HepG2 (cell line): ENCODE data around the gene CIAO3. TPM values are rescaled to one million over a fixed set of nuclear protein-coding genes. Genes with fewer than 3 reads are reported as not detected.

ENCODE experiments used
- ATAC-seq: fragments of 200-7000 bp; cut with Tn5 transposase; 3 replicates; pipeline ENCODE4 v1.9.1; 2020; ENCODE audit warnings: mild to moderate bottlenecking, moderate library complexity
- BruUV-seq: library from RNA; stranded (reverse); fragments of 400-500 nt; replicated peaks from 2 replicates; lab custom pipeline; 2021; lab: Mats Ljungman, UMichigan
- CTCF ChIA-PET: fragments of 300-600 bp; formaldehyde crosslinking; extraction: SDS; loops from one replicate; lab custom pipeline; 2021; ENCODE audit warnings: low total read pairs, inconsistent platforms, low intra/inter-chr PET ratio; lab: Yijun Ruan, JAX
- POLR2A ChIA-PET: fragments of 350-600 bp; sonication (Branson Sonifier 250); formaldehyde crosslinking; loops from one replicate; lab custom pipeline; 2020; ENCODE audit warnings: antibody characterized with exemption, inconsistent platforms; lab: Yijun Ruan, JAX
- DNase-seq: peaks from one replicate; pipeline ENCODE4 v3.0.0-alpha.2; 2015; ENCODE audit warnings: low spot score
- FAIRE-seq: peaks from 3 replicates; lab custom pipeline; 2011; peaks lifted over from hg19 to GRCh38; lab: Jason Lieb, UNC
- H2AFZ ChIP-seq: one replicate; pipeline ENCODE4 v1.6.1; 2011; ENCODE audit warnings: low read length, inconsistent platforms
- H3K27ac ChIP-seq: fragments of 300-600 bp; 3 replicates; pipeline ENCODE4 v1.8.0; 2011; ENCODE audit warnings: mixed run types, mild to moderate bottlenecking, mixed read lengths, low read length, inconsistent platforms; ENCODE audit not compliant: insufficient read depth; ENCODE audit errors: extremely low read length
- H3K27me3 ChIP-seq, 2 experiments: fragments of 200-600 bp in 1 of 2; 2 replicates in 1 of 2; 3 replicates in 1 of 2; pipeline versions ENCODE4 v1.6.0 to v1.8.0; 2011; ENCODE audit warnings: low read length in 2 of 2, mild to moderate bottlenecking in 2 of 2, moderate library complexity in 2 of 2, inconsistent platforms in 1 of 2; ENCODE audit not compliant: insufficient read depth in 2 of 2, control insufficient read depth in 1 of 2
- H3K36me3 ChIP-seq, 2 experiments: fragments of 200-600 bp in 1 of 2; replicated peaks in 1 of 2; 2 replicates in 1 of 2; 3 replicates in 1 of 2; pipeline versions ENCODE4 v1.5.1 to v1.8.0; 2011; ENCODE audit warnings: low read length in 2 of 2, inconsistent platforms in 1 of 2; ENCODE audit not compliant: insufficient read depth in 2 of 2, control insufficient read depth in 1 of 2
- H3K4me1 ChIP-seq: 2 replicates; pipeline ENCODE4 v1.5.1; 2012; ENCODE audit warnings: low read length, inconsistent platforms; ENCODE audit not compliant: insufficient read depth
- H3K4me2 ChIP-seq: 2 replicates; pipeline ENCODE4 v1.6.0; 2011; ENCODE audit warnings: low read depth, low read length, inconsistent platforms
- H3K4me3 ChIP-seq, 3 experiments: fragments of 200-600 bp in 1 of 3; sonication (generic), shearing (Covaris generic) in 1 of 3; replicated peaks in 1 of 3; 2 replicates each; pipeline ENCODE4 v1.5.1; 2011 to 2016; ENCODE audit warnings: low read length in 3 of 3, inconsistent platforms in 2 of 3, low read depth in 2 of 3, mild to moderate bottlenecking in 2 of 3, control low read depth in 1 of 3, mixed read lengths in 1 of 3; ENCODE audit not compliant: insufficient read depth in 1 of 3
- H3K79me2 ChIP-seq: one replicate; pipeline ENCODE4 v1.6.1; 2011; ENCODE audit warnings: low read length, inconsistent platforms; ENCODE audit not compliant: insufficient read depth
- H3K9ac ChIP-seq: 2 replicates; pipeline ENCODE4 v1.6.0; 2011; ENCODE audit warnings: mild to moderate bottlenecking, low read depth, low read length, inconsistent platforms; ENCODE audit not compliant: insufficient read depth
- H3K9me3 ChIP-seq: 2 replicates; pipeline ENCODE4 v1.5.1; 2012; ENCODE audit warnings: mild to moderate bottlenecking, low read length
- H4K20me1 ChIP-seq: 2 replicates; pipeline ENCODE4 v1.6.0; 2011; ENCODE audit warnings: inconsistent platforms, mild to moderate bottlenecking, low read length, moderate library complexity; ENCODE audit not compliant: insufficient read depth
- GPBP1L1 ChIP-seq: sonication (generic); formaldehyde crosslinking; IDR thresholded peaks from 2 replicates; pipeline ENCODE4 v1.5.0; 2020; ENCODE audit warnings: mild to moderate bottlenecking, missing genetic modification reagents
- MATR3 ChIP-seq: sonication (generic); formaldehyde crosslinking; IDR thresholded peaks from 2 replicates; pipeline ENCODE4 v1.4.0; 2020; ENCODE audit warnings: missing genetic modification reagents
- MTA3 ChIP-seq: sonication (generic); formaldehyde crosslinking; IDR thresholded peaks from 2 replicates; pipeline ENCODE4 v1.4.0; 2020; ENCODE audit warnings: missing genetic modification reagents
- NR2C2 ChIP-seq: sonication (generic); formaldehyde crosslinking; IDR thresholded peaks from 2 replicates; pipeline ENCODE4 v1.4.0; 2020; ENCODE audit warnings: missing genetic modification reagents, mild to moderate bottlenecking, moderate library complexity, borderline replicate concordance
- NR2F6 ChIP-seq, 2 experiments: IDR thresholded peaks; 2 replicates each; pipeline ENCODE4 v1.6.1; 2016; ENCODE audit warnings: antibody characterized with exemption in 1 of 2, mild to moderate bottlenecking in 1 of 2
- SMC3 ChIP-seq: IDR thresholded peaks from 2 replicates; pipeline ENCODE4 v1.6.1; 2011; ENCODE audit warnings: low read length, improper control_type of control experiment
- SMYD3 ChIP-seq: sonication (generic); formaldehyde crosslinking; IDR thresholded peaks from 2 replicates; pipeline ENCODE4 v1.8.1; 2023; ENCODE audit warnings: mild to moderate bottlenecking, missing genetic modification reagents
- TCF7L2 ChIP-seq: IDR thresholded peaks from 2 replicates; pipeline ENCODE4 v1.6.1; 2011; ENCODE audit warnings: mild to moderate bottlenecking, low read depth, low read length, moderate library complexity
- TEAD3 ChIP-seq: optimal IDR thresholded peaks from 2 replicates; pipeline ENCODE3; 2016; ENCODE audit warnings: borderline replicate concordance
- THYN1 ChIP-seq: sonication (generic); formaldehyde crosslinking; IDR thresholded peaks from 2 replicates; pipeline ENCODE4 v1.8.1; 2023; ENCODE audit warnings: low read depth, mild to moderate bottlenecking, moderate library complexity, missing genetic modification reagents, borderline replicate concordance
- U2AF1 ChIP-seq: fragments of 200-400 bp; formaldehyde crosslinking; optimal IDR thresholded peaks from 2 replicates; pipeline ENCODE3; 2017; ENCODE audit warnings: mild to moderate bottlenecking, low read depth, low read length
- U2AF2 ChIP-seq: fragments of 200-400 bp; formaldehyde crosslinking; IDR thresholded peaks from 2 replicates; pipeline ENCODE4 v1.6.1; 2017; ENCODE audit warnings: low read depth, mild to moderate bottlenecking, low read length
- ZNF556 ChIP-seq: sonication (generic); formaldehyde crosslinking; IDR thresholded peaks from 2 replicates; pipeline ENCODE4 v1.4.0; 2020; ENCODE audit warnings: mild to moderate bottlenecking, missing genetic modification reagents, borderline replicate concordance
- ZNF709 ChIP-seq: sonication (generic); formaldehyde crosslinking; IDR thresholded peaks from 2 replicates; pipeline ENCODE4 v1.5.0; 2020; ENCODE audit warnings: mild to moderate bottlenecking, missing genetic modification reagents
- ZNF883 ChIP-seq: sonication (generic); formaldehyde crosslinking; IDR thresholded peaks from 2 replicates; pipeline ENCODE4 v1.5.1; 2020; ENCODE audit warnings: mild to moderate bottlenecking, missing genetic modification reagents; ENCODE audit errors: not compliant biosample characterization
- WGBS: methylation state at CpG from one replicate; pipeline ENCODE4 v1.1.6; 2017; ENCODE audit warnings: low lambda C conversion rate; 5-methylcytosine and 5-hydroxymethylcytosine counted together
- in situ Hi-C: cut with HindIII; loops from 2 replicates; pipeline ENCODE4 v1.10.0; 2017; ENCODE audit warnings: low pct_unique_long_range_greater_than_20kb; ENCODE audit not compliant: extremely low pct_ligation_motif_present
- intact Hi-C: fragments of 100-400 bp; cut with micrococcal nuclease; formaldehyde crosslinking; loops from one replicate; pipeline ENCODE4 v1.10.0; 2022; ENCODE audit not compliant: unreplicated experiment
- polyA plus RNA-seq, 8 experiments: library from polyadenylated mRNA; depleted of rRNA in 3 of 8; stranded (reverse) in 7 of 8; unstranded in 1 of 8; fragments of >200 nt; fragmentation: Illumina TruSeq in 4 of 8; extraction: Trizol in 4 of 8; gene quantifications; 2 replicates each; pipeline versions ENCODE4 v1.2.1 to v1.2.3, GENCODE V29; 2011 to 2016; ENCODE audit warnings: low read depth in 4 of 8, missing spikeins in 1 of 8, mixed read lengths in 1 of 8; ENCODE audit not compliant: insufficient read depth in 1 of 8
- total RNA-seq, 5 experiments: library from RNA; depleted of rRNA; stranded (reverse); fragments of >200 nt; fragmentation: Illumina TruSeq; extraction: Trizol; gene quantifications; 2 replicates each; pipeline ENCODE4 v1.2.3, GENCODE V29; 2016; ENCODE audit warnings: low read depth in 1 of 5

CIAO3 gene
- total and polyA plus RNA-seq, 2 of the 13 experiments (the other 11 are each of a cell fraction or from before 2014, with no cell fraction given), result 21.7 to 25.0 TPM

- no peak for TF ChIP-seq MATR3 (CRISPR knock-in tag)
- no peak for TF ChIP-seq NR2F6 (IDR thresholded peaks at IDR 0.05)
- peak; percentile 36; the same call in 1 of the 2 replicates for TF ChIP-seq NR2F6 (CRISPR knock-in tag; IDR thresholded peaks at IDR 0.05)
- 0 out of 2 replicates have a peak, but pooled peaks have one; percentile 24 for TF ChIP-seq NR2C2 (CRISPR knock-in tag)
- TF ChIP-seq THYN1 (CRISPR knock-in tag), result no peak
- TF ChIP-seq U2AF2, result no peak
Measured at GRCh38 chr16:695355-696089, 45.3 kb downstream of the CIAO3 start (continued).

GRCh38 chr16:694863-695354, 45.9 kb downstream of the CIAO3 start:
- Histone ChIP-seq H4K20me1 (no peaks in the 10 kb centered on the region), H3K9ac (peak overlapping the region; percentile 46; the same call in 1 of the 2 replicates), H3K27me3 (peaks cover 12 to 40% of the 10 kb centered on the region in 2 experiments), H3K4me1 (peaks cover 13% of the 10 kb centered on the region), H2AFZ (no peak overlapping the region), H3K9me3 (no peaks in the 10 kb centered on the region), H3K4me2 (peak overlapping the region; percentile 84), H3K79me2 (no peaks in the 10 kb centered on the region), H3K27ac (no peak overlapping the region), H3K36me3 (no peaks in the 10 kb centered on the region), H3K4me3 (peak overlapping the region; percentile 34 to 69 (median 57); a peak in 5 of 6 replicates)
- intact Hi-C loops (no loop called here), in situ Hi-C loops (no loop called here)
- BruUV-seq, result no TSS peak
- FAIRE-seq (no peak), DNase-seq (no peak), ATAC-seq (no peak)
- no peak for TF ChIP-seq TCF7L2
- no peak for TF ChIP-seq GPBP1L1 (CRISPR knock-in tag)
- no peak for TF ChIP-seq ZNF556 (CRISPR knock-in tag)
- no peak for TF ChIP-seq SMYD3 (CRISPR knock-in tag)
- no peak for TF ChIP-seq U2AF1
- TF ChIP-seq TEAD3 (CRISPR knock-in tag), result no peak
- no peak for TF ChIP-seq ZNF709 (CRISPR knock-in tag)
- TF ChIP-seq SMC3, result no peak
- TF ChIP-seq MTA3 (CRISPR knock-in tag), result no peak
- no peak for TF ChIP-seq ZNF883 (CRISPR knock-in tag)
- POLR2A ChIA-PET, result interaction anchor here (0.6 to 3.4 kb wide), 8 partner anchors 12 to 66 kb away, joined by 3 to 21 read pairs (median 4); partner anchors contain the start of genes ANTKMT, MSLN, RHBDL1 and STUB1
- CTCF ChIA-PET, result no interaction called here
- WGBS, result 22% methylated on average over 15 of the region's 37 CpGs
